HG03060 (cell line): ENCODE data around the gene RSPH10B.
"Not testable (repeated sequence)": the region's sequence is repeated elsewhere in the genome, so short reads cannot be mapped to it uniquely, and the experiment has no call there.

Source experiments
- ATAC-seq: cut with Tn5 transposase; IDR thresholded peaks from one replicate; pipeline ENCODE4 v1.9.1; 2021; ENCODE audit warnings: low read depth, moderate number of reproducible peaks; ENCODE audit not compliant: unreplicated experiment

Gene RSPH10B

DNA sequence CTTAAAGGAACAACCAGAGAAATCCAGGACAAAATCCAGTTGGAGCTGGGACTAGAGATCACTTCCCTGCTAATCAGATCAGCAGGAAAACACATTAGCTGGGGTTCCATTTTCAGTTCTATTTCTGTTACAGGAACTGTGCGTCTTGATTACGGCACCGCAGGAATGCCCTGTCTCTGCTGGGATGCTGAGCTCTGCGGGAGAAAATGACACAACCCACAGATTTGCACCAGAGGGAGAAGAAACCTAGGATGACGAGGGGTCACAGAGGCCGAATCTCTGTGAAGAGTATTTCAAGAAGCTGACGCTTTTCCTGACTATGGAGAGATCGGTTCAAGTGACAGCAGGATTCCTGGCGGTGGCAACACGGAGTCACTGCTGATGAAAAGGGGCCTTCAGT is 40.2 kb downstream of the RSPH10B start:
- ATAC-seq: not testable (repeated sequence)

DNA sequence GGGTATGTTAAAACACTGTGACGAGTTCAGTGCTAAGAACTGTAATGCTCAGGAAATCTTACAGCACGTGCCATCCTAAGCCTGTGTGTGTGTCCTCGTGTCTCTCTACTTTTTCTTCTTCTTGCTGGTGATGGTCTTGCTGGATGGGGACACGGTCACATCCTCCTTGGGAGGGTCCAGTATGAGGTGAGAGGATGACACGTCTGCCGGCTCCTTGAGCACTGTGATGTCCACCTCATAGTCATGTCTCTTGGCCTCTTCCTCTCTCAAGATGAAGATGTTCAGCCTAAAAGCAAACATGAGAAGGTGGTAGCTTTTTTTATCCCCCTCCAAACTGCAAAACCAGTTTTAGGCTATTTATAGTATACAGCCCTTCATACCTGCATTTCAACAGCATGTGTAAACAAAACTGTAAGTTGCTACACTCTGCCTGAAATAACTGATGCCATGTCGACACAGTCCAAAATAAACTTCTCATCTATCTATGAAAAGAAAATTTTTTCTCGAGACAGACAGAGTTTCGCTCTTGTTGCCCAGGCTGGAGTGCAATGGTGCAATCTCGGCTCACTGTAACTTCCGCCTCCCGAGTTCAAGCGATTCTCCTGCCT is 44.1 kb downstream of the RSPH10B start:
- not testable (repeated sequence) for ATAC-seq

DNA sequence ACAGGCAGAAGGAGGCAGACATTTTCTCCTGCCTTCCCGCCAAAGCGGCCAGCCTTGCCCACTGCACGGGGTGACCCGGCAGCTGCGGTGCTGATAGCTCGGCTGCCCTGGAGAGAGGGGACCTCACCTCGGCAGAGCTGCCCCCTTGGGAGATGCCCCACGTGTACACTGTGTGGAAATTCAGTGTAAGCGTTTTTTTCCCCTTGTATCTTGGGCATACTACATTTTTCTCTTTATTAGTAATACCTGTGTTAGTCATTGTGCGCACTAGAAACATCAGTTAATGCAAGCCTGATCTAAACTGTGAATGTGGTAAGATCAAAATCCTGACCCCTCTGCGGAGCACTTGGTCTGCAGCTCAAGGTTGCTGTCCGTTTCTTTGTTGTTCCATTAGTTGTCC is 45.9 kb downstream of the RSPH10B start:
- not testable (repeated sequence) for ATAC-seq

DNA sequence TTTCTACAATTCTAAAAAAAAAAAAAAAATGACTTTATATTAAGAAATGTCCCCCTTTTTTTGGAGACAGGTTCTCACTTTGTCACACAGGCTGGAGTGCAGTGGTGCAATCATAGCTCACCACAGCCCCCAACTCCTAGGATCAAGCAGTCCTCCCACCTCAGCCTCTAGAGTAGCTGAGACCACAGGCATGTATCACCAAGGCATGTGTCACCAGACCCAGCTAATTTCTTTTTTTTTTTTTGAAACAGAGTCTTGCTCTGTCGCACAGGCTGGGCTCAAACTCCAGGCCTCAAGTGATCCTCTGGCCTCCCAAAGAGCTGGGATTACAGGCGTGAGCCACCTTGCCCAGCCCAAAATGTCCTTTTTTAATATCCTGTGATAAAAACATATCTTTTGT is 46.3 kb downstream of the RSPH10B start:
- not testable (repeated sequence) for ATAC-seq

DNA sequence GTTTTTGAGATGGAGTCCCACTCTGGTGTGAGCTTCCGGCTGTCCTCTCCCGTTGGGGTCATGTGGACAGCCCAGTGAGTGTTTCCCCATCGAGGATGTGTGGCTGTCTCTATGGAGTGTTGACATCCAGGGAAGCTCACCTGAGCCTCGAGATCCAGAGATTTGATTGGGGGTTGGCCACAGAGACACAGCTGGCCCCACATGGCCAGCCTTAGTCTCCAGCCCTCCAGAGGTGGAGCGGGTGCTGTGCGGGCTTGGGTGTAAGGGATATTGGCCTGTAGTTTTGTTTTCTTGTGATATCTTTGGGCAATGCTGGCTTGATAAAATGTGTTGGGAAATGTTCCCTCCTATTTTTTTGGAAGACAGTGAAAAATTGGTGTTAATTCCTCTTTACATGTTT is 54.0 kb downstream of the RSPH10B start:
- ATAC-seq: not testable (repeated sequence)

DNA sequence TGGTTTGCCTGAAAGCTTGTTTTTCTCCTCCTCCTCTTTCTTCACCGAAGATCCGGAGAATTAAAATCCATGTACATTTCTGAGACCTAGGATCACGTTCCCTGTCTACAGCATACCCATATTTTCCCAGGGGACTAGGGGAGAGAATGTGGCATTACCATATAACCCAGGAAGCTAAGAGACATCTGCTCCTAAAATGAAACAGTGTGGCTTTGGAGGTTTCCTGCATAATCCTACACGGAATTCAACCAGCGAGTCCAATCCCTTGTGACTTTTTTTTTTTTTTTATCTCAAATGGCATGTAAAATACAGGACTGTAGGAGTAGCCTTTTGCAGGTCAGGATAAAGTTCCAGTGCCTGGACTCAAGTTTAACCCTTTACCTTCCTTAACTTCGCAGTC is 61.7 kb downstream of the RSPH10B start:
- not testable (repeated sequence) for ATAC-seq

DNA sequence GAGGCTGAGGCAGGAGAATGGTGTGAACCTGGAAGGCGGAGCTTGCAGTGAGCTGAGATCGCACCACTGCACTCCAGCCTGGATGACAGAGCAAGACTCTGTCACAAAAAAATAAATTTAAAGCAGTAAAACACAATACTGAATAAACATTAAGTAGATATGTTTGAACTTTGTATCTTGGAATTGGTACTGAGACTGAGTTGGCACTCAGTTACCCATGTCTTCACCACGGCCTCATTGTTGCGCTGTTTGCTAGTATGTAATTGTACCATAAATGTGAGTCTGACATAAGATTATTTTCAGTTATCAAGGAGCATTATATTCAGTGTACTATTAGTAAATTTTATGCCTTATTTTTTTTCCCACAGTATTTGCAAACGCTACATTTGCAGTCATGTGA is 65.8 kb downstream of the RSPH10B start:
- not testable (repeated sequence) for ATAC-seq

DNA sequence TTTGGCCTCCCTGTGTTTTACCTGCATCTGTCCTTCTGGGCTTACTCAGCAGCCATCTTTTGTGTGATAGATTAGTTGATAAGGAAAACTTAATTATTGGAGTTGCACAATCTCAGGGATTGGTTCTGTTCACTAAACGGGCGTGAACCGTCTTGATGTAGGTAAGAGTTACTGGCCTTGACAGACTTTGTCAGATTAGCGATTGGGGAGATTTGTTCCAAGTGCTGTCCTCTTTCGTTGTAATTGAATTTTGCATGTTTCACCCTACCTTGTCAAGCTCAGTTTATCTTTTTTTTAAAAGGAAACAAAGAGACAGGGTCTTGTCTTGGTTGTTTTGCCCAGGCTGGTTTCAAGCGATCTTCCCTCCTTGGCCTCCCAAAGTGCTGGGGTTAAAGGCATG is 67.5 kb downstream of the RSPH10B start:
- not testable (repeated sequence) for ATAC-seq

DNA sequence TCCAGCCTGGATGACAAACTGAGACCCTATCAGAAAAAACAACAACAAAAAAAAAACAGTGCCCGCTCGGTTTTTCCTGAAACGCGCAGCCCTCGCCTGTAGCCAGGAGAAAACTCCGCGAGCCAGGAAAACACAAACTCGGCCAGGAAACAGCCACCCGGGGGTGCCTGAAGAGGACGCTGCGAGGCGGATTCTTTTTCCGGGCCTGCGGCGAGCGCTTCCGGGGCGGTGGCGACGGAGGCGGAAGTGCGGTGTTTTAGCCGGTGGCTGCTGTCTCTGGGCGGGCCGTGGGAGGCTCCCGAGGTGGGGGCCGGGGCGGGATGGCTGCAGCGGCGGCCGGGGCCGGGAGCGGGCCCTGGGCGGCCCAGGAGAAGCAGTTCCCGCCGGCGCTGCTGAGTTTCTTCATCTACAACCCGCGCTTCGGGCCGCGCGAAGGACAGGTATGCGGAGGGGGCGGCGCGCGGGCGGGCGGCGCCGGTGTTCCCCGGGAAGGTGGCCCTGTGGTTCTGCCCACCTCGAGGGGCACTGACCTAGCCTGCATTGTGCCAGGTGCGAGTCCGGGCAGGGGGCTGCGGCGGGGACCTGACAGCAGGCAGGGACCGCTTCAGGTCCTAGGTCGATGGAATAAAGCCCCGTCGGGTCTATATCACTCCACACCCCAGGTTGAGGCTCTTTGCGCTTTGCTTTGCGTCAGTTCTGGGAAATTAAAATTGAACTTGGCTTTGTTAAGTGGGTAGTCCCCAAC is 71.8 kb downstream of the RSPH10B start, which contains the start of gene CCZ1:
Gene CCZ1, plus strand, starts transcription at position 254 of the 745 bp plus-strand sequence. Its CDS starts 67 bp downstream, at position 321.
- ATAC-seq: peak; percentile 71

DNA sequence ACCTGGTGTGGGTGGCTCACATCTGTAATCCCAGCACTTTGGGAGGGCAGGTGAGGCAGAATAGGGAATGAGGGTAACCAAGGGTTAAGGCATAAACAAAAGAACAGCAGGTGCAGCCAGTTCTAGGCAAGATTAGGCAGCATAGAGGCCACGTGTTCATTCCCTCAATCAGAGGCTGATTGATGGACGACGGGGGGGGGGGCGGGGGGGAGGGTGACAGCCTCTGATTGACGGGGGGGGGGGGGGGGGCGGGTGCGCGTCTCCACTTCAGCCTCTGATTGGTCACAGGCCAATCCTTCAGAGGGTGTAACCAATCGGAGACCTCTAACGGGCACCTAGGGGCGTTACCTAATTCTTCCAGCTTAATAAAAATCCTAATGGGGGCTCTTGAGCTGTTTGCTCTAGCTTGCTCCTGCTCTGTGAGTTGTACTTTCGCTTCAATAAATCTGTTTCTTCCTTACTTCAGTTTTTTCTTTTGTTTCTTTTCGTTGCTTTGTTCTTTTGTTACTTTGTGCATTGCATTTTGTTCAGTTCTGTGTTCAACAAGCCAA is 73.0 kb downstream of the RSPH10B start:
- ATAC-seq: not testable (repeated sequence)

DNA sequence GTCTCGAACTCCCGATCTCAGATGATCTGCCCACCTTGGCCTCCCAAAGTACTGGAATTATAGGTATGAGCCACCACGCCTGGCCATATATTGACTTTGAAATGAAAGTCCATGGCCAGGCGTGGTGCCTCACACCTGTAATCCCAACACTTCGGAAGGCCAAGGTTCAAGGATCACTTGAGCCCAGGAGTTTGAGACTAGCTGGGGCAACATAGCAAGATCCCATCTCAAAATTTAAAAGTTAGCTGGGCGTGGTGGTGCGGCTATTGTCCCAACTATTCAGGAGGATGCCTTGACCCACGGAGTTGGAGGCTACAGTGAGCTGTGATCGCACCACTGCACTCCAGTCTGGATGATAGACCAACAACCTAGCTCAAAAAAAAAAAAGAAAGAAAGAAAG is 78.0 kb downstream of the RSPH10B start:
- ATAC-seq: no peak

DNA sequence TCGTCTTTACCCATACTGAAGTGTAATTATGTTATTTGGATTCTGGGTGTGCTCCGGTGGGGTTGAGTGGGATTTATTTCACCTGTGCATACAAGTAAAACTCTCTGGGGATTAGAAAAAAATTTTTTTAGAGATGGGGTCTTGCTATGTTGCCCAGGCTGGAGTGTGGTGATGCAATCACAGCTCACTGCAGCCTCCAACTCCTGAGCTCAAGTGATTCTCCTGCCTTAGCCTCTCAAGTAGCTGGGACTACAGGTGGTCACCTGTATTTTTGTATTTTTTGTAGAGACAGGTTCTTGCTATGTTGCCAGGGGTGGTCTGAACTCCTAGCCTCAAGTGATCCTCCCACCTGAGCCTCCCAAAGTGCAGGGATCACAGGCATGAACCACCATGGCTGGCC is 80.2 kb downstream of the RSPH10B start:
- not testable (repeated sequence) for ATAC-seq

DNA sequence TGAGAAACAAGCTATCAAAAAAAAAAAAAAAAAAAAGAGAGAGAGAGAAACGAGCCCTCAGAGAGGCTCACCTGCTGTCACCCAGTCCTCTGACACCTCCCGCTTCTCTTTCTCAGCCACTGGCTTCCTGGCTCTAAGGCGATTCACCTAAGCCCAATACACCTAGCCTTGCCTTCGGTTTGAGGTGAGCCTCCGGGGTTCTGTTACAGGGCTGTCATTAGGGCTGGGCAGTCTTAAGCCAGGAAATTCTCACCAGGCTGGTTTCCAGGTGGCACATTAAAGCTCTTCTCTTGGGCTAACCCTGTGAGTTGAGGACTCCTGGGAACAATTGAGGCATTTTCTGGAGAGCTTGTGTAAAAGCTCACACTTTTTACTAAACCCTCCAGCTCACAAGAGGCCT is 82.5 kb downstream of the RSPH10B start:
- ATAC-seq: not testable (repeated sequence)

DNA sequence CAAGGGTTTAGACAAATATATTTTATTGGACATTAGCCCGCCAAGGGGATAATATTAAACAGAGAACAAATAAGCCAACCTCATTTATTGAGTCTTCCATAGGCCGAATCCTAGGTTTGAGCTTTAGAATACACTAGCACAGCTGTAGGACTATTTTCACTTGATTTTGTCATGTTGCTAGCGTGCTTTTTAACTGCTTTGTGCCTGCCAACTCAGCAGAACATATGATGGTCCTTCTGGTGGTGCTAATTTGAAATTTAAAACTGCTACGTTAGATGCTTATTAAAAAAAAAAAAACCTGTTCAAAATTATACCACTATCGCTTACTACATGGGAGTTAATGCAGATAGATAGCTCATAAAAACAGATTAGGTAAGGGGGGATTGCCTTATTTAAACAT is 86.1 kb downstream of the RSPH10B start:
- ATAC-seq: not testable (repeated sequence)

DNA sequence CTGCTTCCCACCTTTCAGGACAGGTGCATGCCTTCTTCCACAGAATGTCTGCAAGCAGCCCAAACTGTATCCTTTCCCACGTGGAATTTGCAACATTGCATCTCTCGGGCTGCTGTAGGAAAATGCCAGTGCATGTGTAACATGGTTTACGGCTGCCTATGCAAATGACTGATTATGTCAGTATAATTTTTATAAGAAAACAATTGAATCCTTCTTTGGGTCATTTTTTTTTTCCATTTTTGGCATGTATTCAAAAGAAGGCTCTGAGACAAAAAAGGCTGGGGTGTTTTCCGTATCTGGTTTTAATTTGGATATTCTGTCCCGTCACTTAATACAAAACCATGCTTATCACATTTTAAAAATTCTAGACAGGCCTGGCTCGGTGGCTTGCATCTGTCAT is 90.4 kb downstream of the RSPH10B start:
- not testable (repeated sequence) for ATAC-seq

DNA sequence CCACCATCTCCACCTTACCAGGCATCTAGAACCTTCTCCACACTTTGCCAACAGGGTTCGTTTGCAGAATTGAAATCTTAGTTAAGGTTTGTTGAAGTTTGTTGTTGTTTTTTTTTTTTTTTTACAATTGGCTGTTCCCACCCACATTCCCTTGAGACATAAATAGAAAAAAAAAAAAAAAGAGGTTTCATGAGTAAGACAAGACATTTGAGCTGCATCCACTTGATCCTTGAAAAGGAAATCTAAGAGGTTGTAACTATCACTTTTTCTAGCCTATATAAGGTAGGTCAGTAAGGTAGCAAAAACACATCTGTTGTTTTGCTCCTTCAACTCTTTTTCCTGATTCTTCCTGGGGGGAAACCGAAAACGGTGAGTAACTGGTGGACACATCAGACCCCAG is 90.9 kb downstream of the RSPH10B start:
- not testable (repeated sequence) for ATAC-seq
